HepG2 (cell line): ENCODE data around the gene IFITM10. TPM values are rescaled to one million over a fixed set of nuclear protein-coding genes. Genes with fewer than 3 reads are reported as not detected.

Experiments
- FOXO1 ChIP-seq: sonication (generic); formaldehyde crosslinking; IDR thresholded peaks from 2 replicates; pipeline ENCODE4 v1.4.0; 2020; ENCODE audit warnings: missing genetic modification reagents
- HHEX ChIP-seq: IDR thresholded peaks from 2 replicates; pipeline ENCODE4 v1.6.1; 2016; ENCODE audit warnings: control low read depth
- IRX3 ChIP-seq: sonication (generic); formaldehyde crosslinking; IDR thresholded peaks from 2 replicates; pipeline ENCODE4 v1.8.1; 2023; ENCODE audit warnings: mild to moderate bottlenecking, low read depth, missing genetic modification reagents, borderline replicate concordance
- NFKB2 ChIP-seq: sonication (generic); formaldehyde crosslinking; IDR thresholded peaks from 2 replicates; pipeline ENCODE4 v1.4.0; 2020; ENCODE audit warnings: missing genetic modification reagents, borderline replicate concordance
- PHB2 ChIP-seq: fragments of 450-650 bp; IDR thresholded peaks from 2 replicates; pipeline ENCODE4 v1.6.1; 2018; ENCODE audit not compliant: partially characterized antibody
- STAG1 ChIP-seq: sonication (generic); formaldehyde crosslinking; IDR thresholded peaks from 2 replicates; pipeline ENCODE4 v1.4.0; 2020; ENCODE audit warnings: missing genetic modification reagents
- XBP1 ChIP-seq: sonication (generic); formaldehyde crosslinking; IDR thresholded peaks from 2 replicates; pipeline ENCODE4 v1.5.0; 2020; ENCODE audit warnings: missing genetic modification reagents
- YEATS2 ChIP-seq: sonication (generic); formaldehyde crosslinking; IDR thresholded peaks from 2 replicates; pipeline ENCODE4 v1.4.0; 2020; ENCODE audit warnings: missing genetic modification reagents, borderline replicate concordance
- ZBTB20 ChIP-seq: sonication (generic); formaldehyde crosslinking; IDR thresholded peaks from 2 replicates; pipeline ENCODE4 v1.8.1; 2023; ENCODE audit warnings: missing genetic modification reagents, low read depth, mild to moderate bottlenecking, borderline replicate concordance
- ZNF83 ChIP-seq: sonication (generic); formaldehyde crosslinking; IDR thresholded peaks from 2 replicates; pipeline ENCODE4 v1.4.0; 2020; ENCODE audit warnings: missing genetic modification reagents, mild to moderate bottlenecking, borderline replicate concordance
- ZNF850 ChIP-seq: sonication (generic); formaldehyde crosslinking; conservative IDR thresholded peaks from 2 replicates; pipeline ENCODE4 v1.9.0; 2021; ENCODE audit warnings: mild to moderate bottlenecking, missing genetic modification reagents
- polyA plus RNA-seq, 8 experiments: library from polyadenylated mRNA; depleted of rRNA in 3 of 8; stranded (reverse) in 7 of 8; unstranded in 1 of 8; fragments of >200 nt; fragmentation: Illumina TruSeq in 4 of 8; extraction: Trizol in 4 of 8; gene quantifications; 2 replicates each; pipeline versions ENCODE4 v1.2.1 to v1.2.3, GENCODE V29; 2011 to 2016; ENCODE audit warnings: low read depth in 4 of 8, missing spikeins in 1 of 8, mixed read lengths in 1 of 8; ENCODE audit not compliant: insufficient read depth in 1 of 8
- total RNA-seq, 5 experiments: library from RNA; depleted of rRNA; stranded (reverse); fragments of >200 nt; fragmentation: Illumina TruSeq; extraction: Trizol; gene quantifications; 2 replicates each; pipeline ENCODE4 v1.2.3, GENCODE V29; 2016; ENCODE audit warnings: low read depth in 1 of 5
- TF ChIP-seq, protein P1 (sequence below), 2 experiments: fragments of 450-650 bp in 1 of 2; sonication (generic) in 1 of 2; formaldehyde crosslinking in 1 of 2; IDR thresholded peaks; 2 replicates each; pipeline versions ENCODE4 v1.6.1 to v1.8.0; 2016 to 2022; ENCODE audit warnings: antibody characterized with exemption in 1 of 2, mild to moderate bottlenecking in 1 of 2, missing genetic modification reagents in 1 of 2
- TF ChIP-seq, protein P2 (sequence below): IDR thresholded peaks from 2 replicates; pipeline ENCODE4 v1.6.1; 2012; ENCODE audit warnings: inconsistent platforms
- TF ChIP-seq, protein P3 (sequence below): sonication (generic); formaldehyde crosslinking; IDR thresholded peaks from 2 replicates; pipeline ENCODE4 v1.5.0; 2020; ENCODE audit warnings: mild to moderate bottlenecking, missing genetic modification reagents, borderline replicate concordance
- TF ChIP-seq, protein P4 (sequence below): sonication (generic); formaldehyde crosslinking; IDR thresholded peaks from 2 replicates; pipeline ENCODE4 v1.9.0; 2021; ENCODE audit warnings: missing genetic modification reagents, mild to moderate bottlenecking, borderline replicate concordance

Gene IFITM10
- total and polyA plus RNA-seq, 2 of the 13 experiments (the other 11 are each of a cell fraction or from before 2014, with no cell fraction given), result 0.09 to 0.13 TPM

DNA sequence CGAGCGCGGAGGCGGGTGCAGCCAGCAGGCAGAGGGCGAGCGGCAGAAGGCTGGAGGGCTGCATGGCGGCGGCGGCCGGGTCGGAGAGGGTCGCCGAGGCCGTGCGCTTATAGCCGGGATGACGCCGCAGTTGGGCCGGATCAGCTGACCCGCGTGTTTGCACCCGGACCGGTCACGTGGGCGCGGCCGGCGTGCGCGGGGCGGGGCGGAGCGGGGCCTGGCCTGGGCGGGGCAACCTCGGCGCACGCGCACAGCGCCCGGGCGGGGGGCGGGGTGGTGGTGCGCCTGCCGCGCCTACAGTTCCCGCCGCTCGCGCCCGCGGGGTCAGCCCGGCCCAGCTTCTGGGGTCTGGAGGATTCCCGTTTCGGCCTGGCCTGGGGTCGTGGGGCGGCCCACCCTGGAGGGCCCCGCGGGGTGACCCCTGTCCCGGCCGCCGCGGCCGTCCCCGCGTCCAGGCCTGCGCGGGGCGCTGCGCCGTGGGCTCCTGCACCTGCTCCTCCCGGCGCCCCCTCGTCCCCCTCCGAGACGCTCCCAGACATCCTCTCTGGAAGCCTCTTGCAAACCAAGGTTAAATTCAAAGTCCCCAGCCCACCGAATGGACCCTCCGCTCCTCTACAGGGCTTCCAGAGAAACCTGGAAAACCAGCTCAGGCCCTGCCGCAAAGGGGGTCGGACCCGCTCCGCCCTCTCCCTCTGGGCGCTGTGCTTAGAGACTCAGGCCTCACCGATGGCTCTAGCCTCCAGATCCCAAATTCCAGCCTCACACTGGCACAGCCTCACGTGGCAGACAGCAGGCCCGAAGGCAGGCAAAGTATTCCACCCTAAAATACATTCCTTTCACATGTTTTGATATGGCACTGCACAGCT, 13.6 kb upstream of the IFITM10 start, which contains the start of gene CTSD (continued):
- TF ChIP-seq, protein P1, sequence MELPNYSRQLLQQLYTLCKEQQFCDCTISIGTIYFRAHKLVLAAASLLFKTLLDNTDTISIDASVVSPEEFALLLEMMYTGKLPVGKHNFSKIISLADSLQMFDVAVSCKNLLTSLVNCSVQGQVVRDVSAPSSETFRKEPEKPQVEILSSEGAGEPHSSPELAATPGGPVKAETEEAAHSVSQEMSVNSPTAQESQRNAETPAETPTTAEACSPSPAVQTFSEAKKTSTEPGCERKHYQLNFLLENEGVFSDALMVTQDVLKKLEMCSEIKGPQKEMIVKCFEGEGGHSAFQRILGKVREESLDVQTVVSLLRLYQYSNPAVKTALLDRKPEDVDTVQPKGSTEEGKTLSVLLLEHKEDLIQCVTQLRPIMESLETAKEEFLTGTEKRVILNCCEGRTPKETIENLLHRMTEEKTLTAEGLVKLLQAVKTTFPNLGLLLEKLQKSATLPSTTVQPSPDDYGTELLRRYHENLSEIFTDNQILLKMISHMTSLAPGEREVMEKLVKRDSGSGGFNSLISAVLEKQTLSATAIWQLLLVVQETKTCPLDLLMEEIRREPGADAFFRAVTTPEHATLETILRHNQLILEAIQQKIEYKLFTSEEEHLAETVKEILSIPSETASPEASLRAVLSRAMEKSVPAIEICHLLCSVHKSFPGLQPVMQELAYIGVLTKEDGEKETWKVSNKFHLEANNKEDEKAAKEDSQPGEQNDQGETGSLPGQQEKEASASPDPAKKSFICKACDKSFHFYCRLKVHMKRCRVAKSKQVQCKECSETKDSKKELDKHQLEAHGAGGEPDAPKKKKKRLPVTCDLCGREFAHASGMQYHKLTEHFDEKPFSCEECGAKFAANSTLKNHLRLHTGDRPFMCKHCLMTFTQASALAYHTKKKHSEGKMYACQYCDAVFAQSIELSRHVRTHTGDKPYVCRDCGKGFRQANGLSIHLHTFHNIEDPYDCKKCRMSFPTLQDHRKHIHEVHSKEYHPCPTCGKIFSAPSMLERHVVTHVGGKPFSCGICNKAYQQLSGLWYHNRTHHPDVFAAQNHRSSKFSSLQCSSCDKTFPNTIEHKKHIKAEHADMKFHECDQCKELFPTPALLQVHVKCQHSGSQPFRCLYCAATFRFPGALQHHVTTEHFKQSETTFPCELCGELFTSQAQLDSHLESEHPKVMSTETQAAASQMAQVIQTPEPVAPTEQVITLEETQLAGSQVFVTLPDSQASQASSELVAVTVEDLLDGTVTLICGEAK (IDR thresholded peaks at IDR 0.05), result no peak
- TF ChIP-seq, protein P1 (CRISPR knock-in tag; IDR thresholded peaks at IDR 0.05), result no peak; the same call in 1 of the 2 replicates
- no peak for TF ChIP-seq ZBTB20 (CRISPR knock-in tag)
- TF ChIP-seq ZNF83 (CRISPR knock-in tag), result no peak
- TF ChIP-seq XBP1 (CRISPR knock-in tag), result no peak
- peak; percentile 13; the same call in 1 of the 2 replicates for TF ChIP-seq FOXO1 (CRISPR knock-in tag)
- TF ChIP-seq PHB2, result no peak
- TF ChIP-seq IRX3 (CRISPR knock-in tag), result no peak
- TF ChIP-seq, protein P2, sequence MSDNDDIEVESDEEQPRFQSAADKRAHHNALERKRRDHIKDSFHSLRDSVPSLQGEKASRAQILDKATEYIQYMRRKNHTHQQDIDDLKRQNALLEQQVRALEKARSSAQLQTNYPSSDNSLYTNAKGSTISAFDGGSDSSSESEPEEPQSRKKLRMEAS, result peak; percentile 90
- TF ChIP-seq NFKB2 (CRISPR knock-in tag), result no peak; the same call in 1 of the 2 replicates
- no peak for TF ChIP-seq HHEX (CRISPR knock-in tag)
- no peak for TF ChIP-seq STAG1
- TF ChIP-seq, protein P3, sequence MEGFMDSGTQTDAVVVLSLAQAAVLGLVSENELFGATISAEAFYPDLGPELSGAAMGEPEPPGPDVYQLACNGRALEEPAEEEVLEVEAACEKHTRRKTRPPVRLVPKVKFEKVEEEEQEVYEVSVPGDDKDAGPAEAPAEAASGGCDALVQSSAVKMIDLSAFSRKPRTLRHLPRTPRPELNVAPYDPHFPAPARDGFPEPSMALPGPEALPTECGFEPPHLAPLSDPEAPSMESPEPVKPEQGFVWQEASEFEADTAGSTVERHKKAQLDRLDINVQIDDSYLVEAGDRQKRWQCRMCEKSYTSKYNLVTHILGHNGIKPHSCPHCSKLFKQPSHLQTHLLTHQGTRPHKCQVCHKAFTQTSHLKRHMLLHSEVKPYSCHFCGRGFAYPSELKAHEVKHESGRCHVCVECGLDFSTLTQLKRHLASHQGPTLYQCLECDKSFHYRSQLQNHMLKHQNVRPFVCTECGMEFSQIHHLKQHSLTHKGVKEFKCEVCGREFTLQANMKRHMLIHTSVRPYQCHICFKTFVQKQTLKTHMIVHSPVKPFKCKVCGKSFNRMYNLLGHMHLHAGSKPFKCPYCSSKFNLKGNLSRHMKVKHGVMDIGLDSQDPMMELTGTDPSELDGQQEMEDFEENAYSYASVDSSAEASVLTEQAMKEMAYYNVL (CRISPR knock-in tag), result no peak
- TF ChIP-seq, protein P4, sequence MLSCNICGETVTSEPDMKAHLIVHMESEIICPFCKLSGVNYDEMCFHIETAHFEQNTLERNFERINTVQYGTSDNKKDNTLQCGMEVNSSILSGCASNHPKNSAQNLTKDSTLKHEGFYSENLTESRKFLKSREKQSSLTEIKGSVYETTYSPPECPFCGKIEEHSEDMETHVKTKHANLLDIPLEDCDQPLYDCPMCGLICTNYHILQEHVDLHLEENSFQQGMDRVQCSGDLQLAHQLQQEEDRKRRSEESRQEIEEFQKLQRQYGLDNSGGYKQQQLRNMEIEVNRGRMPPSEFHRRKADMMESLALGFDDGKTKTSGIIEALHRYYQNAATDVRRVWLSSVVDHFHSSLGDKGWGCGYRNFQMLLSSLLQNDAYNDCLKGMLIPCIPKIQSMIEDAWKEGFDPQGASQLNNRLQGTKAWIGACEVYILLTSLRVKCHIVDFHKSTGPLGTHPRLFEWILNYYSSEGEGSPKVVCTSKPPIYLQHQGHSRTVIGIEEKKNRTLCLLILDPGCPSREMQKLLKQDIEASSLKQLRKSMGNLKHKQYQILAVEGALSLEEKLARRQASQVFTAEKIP (CRISPR knock-in tag), result no peak
- TF ChIP-seq ZNF850 (CRISPR knock-in tag), result no peak
- TF ChIP-seq YEATS2 (CRISPR knock-in tag), result peak; percentile 44; the same call in 1 of the 2 replicates
